IMR-90 (cell line): Measurements from ENCODE around the gene PTPN7.

Source experiments
- BHLHE40 ChIP-seq: fragments of 150-350 bp; IDR thresholded peaks from 2 replicates; pipeline ENCODE4 v1.6.1; 2016; ENCODE audit warnings: mild to moderate bottlenecking, low read depth, low read length
- CEBPB ChIP-seq: IDR thresholded peaks from 2 replicates; pipeline ENCODE4 v1.6.1; 2012; ENCODE audit warnings: low read depth, low read length, improper control_type of control experiment
- CHD1 ChIP-seq: IDR thresholded peaks from 2 replicates; pipeline ENCODE4 v1.6.1; 2012; ENCODE audit warnings: low read depth, low read length, improper control_type of control experiment
- CTCF ChIP-seq: conservative IDR thresholded peaks from 2 replicates; pipeline ENCODE4 v1.5.1; 2012; ENCODE audit warnings: mild to moderate bottlenecking, low read depth, low read length, improper control_type of control experiment
- POLR2A ChIP-seq: IDR thresholded peaks from 2 replicates; pipeline ENCODE4 v1.6.1; 2012; ENCODE audit warnings: mild to moderate bottlenecking, low read depth, low read length
- RAD21 ChIP-seq: IDR thresholded peaks from 2 replicates; pipeline ENCODE4 v1.6.1; 2012; ENCODE audit warnings: low read length, improper control_type of control experiment
- RFX5 ChIP-seq: IDR thresholded peaks from 2 replicates; pipeline ENCODE4 v1.8.0; 2012; ENCODE audit warnings: low read depth, mild to moderate bottlenecking, low read length, moderate library complexity
- SMC3 ChIP-seq: fragments of 150-350 bp; IDR thresholded peaks from 2 replicates; pipeline ENCODE4 v1.6.1; 2016; ENCODE audit warnings: low read depth, mild to moderate bottlenecking, antibody characterized with exemption, low read length, moderate library complexity

GRCh38 chr1:202200112-202200548, 39.7 kb upstream of the PTPN7 start:
- no peak for TF ChIP-seq BHLHE40
- no peak for TF ChIP-seq POLR2A
- no peak for TF ChIP-seq CTCF
- no peak for TF ChIP-seq SMC3
- TF ChIP-seq RAD21, result no peak
- TF ChIP-seq RFX5, result no peak
- no peak for TF ChIP-seq CHD1
- TF ChIP-seq CEBPB, result no peak
